ENCODE measurements around the gene MALT1.

MALT1 gene

DNA sequence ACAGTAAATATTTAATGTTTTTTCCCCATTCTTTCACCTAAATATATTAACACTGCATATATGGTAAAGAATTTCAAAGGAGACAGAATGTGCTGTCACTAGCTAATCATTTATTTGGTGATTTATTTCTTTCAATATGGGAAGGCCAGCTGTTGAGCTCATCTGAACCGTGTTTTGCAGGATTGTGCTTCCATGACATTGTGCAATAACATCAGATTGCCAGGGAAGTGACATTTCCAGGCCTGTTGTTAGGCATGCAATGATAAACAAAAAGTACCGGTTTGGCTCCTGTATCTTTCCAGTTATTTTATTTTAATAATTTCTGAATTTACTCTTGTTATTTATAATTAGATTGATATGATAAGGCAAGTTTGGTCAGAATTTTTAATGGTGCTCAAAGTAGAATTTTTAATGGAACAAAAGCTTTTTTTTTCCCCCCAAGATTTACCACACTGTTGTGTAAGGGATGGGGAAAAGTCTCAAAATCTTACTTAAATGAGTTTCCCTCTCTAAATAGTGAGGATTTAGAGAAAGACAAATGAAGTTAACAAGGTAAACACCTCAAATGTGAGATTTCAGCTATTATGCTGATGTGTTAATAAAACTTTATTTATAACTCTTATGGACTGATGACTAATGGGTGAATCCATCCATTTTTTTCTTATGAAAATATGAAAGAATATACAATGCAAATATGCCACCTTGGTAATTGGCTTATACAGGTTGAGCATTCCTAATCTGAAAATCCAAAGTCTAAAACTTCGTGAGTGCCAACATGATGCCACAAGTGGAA lies 52.7 kb downstream of the MALT1 start:
- no peak for TF ChIP-seq ZFX (IDR thresholded peaks at IDR 0.05)
- TF ChIP-seq, protein P1, sequence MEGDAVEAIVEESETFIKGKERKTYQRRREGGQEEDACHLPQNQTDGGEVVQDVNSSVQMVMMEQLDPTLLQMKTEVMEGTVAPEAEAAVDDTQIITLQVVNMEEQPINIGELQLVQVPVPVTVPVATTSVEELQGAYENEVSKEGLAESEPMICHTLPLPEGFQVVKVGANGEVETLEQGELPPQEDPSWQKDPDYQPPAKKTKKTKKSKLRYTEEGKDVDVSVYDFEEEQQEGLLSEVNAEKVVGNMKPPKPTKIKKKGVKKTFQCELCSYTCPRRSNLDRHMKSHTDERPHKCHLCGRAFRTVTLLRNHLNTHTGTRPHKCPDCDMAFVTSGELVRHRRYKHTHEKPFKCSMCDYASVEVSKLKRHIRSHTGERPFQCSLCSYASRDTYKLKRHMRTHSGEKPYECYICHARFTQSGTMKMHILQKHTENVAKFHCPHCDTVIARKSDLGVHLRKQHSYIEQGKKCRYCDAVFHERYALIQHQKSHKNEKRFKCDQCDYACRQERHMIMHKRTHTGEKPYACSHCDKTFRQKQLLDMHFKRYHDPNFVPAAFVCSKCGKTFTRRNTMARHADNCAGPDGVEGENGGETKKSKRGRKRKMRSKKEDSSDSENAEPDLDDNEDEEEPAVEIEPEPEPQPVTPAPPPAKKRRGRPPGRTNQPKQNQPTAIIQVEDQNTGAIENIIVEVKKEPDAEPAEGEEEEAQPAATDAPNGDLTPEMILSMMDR (conservative IDR thresholded peaks at IDR 0.05) = no peak
- H3K27ac ChIP-seq = no peak overlapping the region

DNA sequence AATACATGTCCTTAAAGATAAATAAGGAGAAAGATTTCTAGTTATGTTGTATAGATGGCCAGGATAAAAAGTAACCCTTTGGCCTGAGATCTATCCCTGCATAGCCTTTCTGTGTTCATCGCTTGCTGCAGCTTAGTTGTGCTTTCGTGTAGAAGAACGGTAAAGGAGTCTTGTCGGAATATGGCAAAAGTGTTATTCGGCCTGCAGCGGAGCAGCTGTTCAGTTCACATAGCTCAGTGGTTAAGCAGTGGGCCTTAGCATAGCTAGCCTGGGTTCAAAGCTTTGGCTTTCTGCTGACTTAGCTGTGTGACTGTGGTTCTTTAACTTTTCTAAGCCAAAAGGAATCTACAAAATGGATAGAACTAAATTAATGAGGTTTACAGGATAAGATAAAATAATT lies 55.4 kb downstream of the MALT1 start:
- no peak overlapping the region for H3K27ac ChIP-seq
- no peak for TF ChIP-seq ZFX (IDR thresholded peaks at IDR 0.05)

DNA sequence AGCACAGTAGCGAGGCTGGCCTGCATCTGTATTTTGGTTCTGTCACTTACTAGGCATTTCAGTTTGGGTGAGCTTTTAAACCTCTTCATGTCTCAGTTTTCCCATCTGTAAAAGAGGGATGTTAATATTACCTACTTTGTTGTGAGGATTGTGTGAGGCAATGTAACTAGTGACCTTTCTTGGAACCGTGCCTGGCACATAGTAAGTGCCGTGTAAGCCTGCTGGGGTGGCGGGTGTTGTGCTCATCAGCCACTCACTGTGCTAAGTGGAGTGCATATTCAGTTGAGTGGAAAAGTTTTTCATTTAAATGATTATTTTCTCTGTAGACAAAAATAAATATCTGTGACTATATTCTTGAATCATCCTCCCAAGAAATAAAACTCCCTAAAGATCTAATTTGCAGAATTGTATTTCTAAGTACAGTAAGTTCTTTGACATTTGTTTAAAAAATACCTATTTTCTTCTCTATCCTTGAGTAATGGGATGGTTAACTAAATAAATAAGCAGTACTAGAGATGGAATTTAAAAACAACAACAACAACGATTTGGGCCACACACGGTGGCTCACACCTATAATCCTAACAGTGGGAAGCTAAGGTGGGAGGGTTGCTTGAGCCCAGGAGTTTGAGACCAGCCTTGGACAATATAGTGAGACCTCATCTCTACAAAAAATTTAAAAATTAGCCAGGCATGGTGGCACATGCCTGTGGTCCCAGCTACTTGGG lies 56.7 kb downstream of the MALT1 start:
- TF ChIP-seq ZFX (IDR thresholded peaks at IDR 0.05) = no peak
- TF ChIP-seq, protein P1 (conservative IDR thresholded peaks at IDR 0.05) = no peak
- no peak overlapping the region for H3K27ac ChIP-seq

DNA sequence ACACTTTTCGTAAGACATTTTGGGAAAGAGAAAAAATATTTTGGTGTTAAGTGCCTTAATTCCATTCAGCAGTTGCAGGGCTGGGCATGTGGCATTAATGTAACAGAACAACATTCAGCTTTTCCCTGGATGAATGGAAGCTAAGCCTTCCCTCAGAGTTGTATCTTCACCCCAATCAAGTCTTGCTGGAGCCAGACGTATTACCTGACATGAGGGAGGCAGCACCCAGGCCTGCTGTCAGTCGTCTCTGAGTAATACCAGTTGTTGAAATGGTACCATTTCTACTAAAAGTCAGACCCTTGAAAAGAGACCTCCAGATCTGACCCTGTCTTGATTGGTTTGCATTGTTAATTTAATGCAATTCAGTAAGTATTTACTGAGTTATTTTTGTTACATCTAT lies 57.5 kb downstream of the MALT1 start:
- H3K27ac ChIP-seq = no peak overlapping the region
- TF ChIP-seq, protein P1 (conservative IDR thresholded peaks at IDR 0.05) = no peak
- no peak for TF ChIP-seq ZFX (IDR thresholded peaks at IDR 0.05)

DNA sequence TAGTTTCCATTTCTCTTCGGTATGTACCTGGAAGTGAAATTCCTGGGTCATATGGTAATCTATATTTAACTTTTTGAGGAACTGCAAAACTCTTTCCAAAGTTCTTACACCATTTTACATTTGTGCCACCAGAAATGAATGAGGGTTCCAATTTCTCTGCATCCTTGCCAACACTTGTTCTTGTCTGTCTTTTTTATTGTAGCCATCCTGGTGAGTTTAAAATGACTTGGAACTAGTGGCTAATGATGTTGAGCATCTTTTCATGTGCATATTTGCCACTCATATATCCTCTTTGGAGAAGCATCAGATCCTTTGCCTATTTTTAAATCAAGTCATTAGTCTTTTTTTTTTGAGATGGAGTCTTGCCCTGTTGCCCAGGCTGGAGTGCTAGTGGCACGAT lies 59.4 kb downstream of the MALT1 start:
- no peak overlapping the region for H3K27ac ChIP-seq
- no peak for TF ChIP-seq ZFX (IDR thresholded peaks at IDR 0.05)
- TF ChIP-seq, protein P1 (conservative IDR thresholded peaks at IDR 0.05) = no peak

DNA sequence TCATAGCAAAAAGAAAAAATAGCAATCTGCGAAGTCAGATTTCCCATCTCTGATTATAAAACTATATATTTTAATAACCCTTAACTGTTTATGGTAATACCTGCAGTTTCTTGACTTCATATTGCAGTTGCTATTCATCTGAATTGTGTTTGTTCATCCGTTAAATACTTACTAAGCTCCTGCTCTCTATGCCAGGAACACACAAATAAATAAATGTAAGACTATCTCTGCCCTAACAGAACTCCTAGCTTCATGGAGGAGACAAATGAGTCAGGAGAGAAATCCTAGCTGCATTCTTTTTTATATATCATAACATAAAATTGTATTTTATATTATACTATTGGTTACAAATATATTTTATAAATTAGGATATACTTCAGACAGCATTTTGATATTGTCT lies 61.2 kb downstream of the MALT1 start:
- TF ChIP-seq, protein P1 (conservative IDR thresholded peaks at IDR 0.05) = no peak
- TF ChIP-seq ZFX (IDR thresholded peaks at IDR 0.05) = no peak
- H3K27ac ChIP-seq = no peak overlapping the region

DNA sequence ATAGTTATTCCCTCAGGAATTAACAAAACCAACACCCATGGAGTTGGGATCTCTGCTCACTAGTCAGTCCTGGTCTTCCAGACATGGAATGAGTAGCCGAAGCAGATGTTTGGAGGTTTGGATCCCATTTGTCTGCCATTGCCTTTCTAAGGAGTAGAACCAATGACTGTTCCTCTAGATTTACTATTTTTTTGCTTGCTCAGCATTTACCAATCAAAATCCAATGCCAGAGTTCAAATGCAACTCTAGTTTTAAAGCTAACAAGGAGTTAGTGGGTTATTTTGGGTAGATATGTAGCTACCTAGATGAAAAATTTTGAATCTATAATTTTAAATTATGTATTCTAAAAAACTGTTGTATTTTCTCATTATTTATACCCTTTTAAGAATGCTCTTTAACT lies 62.6 kb downstream of the MALT1 start:
- no peak for TF ChIP-seq ZFX (IDR thresholded peaks at IDR 0.05)
- TF ChIP-seq, protein P1 (conservative IDR thresholded peaks at IDR 0.05) = no peak
- H3K27ac ChIP-seq = no peak overlapping the region

Data from C4-2B (cell line).